NCI-H2196 (cell line): Measurements from ENCODE around the gene SENP1.
"Not testable (repeated sequence)": the region's sequence is repeated elsewhere in the genome, so short reads cannot be mapped to it uniquely, and the experiment has no call there.

Experiments used
- DNase-seq: peaks from one replicate; lab custom pipeline; 2025; ENCODE audit not compliant: unreplicated experiment; lab: John Stamatoyannopoulos, UW

The SENP1 gene

GRCh38 chr12:48105867-48106680, at the start of gene SENP1:
TSS of gene SENP1 (minus strand) at chr12:48106079. CDS start at chr12:48101472, 4,607 bp downstream.
- peak; percentile 92 for DNase-seq

DNA sequence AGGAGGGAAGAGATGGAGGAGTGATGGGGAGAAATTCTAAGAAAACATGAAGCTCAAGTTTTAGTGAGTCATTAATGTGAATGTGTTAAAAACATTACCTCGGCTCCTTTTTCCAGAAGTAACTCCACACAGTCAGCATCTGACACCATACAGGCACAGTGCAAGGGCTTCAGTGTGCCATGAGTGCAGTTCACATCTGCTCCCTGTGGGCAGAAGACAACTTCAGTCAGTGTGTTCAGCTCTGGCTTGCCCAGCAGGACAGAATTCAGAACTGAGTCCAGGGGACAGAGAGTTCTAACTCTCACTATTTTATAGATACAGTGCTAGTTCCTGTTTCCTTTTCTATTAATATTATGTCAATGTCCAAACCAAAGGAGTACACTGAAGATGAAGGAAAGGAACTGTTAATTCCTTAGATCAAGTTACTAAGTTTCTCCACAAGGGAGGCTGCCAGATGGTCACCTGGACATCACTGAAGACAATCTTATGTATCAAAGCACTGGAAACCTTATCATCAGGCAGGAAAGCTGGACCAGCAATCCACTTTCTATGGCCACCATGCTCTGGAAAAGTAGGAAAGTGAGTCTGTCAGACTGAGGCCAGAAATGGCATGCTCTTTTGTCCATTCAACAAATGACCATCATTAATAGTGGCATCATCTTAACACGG, 45.4 kb upstream of the SENP1 start:
- no peak for DNase-seq

- DNase-seq, result no peak
Observed at GRCh38 chr12:48145981-48146380, 40.1 kb upstream of the SENP1 start.

GRCh38 chr12:48143898-48144297, 38.0 kb upstream of the SENP1 start:
- DNase-seq, result no peak

DNA sequence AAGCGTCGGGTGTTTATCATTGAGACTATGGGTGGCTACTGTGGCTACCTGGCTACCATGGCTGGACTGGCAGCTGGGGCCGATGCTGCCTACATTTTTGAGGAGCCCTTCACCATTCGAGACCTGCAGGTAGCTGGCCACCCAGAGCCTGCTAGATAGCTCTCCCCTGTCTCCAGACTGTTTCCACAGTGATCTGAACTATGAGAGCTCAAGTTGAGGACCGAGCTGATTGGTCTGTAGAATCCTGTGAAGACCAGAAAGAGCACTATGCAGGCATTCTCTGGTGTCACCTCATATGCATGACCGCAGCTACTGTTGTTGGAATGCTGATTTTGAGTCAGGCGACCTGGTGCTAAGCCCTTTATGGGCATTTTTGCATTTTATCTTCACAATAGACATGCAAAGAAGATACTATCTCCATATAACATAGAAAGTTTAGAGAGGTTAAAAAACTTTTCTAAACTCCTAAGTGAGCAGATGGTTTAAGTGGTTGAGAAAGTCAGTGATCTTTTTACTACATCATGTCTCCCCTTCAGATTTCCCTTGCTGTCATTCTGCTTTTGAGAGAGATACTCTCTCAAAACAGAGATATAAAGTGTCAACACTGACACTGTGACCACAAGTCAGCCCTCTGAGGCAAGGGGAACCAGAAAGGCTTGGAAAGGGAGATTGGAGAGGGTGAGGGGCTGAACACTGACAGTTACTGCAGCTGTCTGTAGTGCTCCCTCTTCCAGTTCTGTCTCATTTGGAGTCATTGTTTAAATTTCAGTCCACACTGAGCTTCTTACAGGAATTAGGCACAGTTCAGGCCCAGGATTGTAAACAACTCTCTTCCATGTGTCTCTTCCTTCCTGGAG, 37.2 kb upstream of the SENP1 start:
- no peak for DNase-seq

DNA sequence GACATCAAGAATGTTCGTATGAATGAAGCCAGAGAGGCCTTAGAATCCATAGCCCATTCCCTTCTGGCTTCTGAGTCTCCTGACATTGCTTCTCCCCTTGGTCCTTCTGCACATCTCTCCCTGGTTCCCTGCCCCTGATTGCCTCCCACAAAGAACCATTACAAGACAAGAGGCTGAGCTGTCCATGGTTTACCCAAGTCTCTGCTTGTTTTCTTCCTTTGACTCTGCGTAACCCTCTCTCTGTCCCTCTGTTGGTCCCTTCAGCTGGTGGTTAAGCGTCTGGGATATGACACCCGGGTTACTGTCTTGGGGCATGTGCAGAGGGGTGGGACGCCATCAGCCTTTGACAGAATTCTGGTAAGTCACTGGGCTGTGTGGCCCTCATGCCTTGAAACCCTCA, 29.1 kb upstream of the SENP1 start:
- DNase-seq, result no peak

DNA sequence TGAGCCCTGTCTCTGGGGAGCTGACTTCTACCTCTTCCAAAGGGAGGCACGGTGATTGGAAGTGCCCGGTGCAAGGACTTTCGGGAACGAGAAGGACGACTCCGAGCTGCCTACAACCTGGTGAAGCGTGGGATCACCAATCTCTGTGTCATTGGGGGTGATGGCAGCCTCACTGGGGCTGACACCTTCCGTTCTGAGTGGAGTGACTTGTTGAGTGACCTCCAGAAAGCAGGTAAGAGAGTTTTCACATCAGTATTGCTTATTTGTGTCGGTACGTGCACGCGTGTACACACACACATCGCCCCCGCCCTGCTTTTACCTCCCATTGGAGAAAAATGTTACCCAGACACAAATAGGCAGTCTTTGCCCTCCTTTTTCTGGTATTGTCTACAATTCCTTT, 26.9 kb upstream of the SENP1 start:
- no peak for DNase-seq

DNA sequence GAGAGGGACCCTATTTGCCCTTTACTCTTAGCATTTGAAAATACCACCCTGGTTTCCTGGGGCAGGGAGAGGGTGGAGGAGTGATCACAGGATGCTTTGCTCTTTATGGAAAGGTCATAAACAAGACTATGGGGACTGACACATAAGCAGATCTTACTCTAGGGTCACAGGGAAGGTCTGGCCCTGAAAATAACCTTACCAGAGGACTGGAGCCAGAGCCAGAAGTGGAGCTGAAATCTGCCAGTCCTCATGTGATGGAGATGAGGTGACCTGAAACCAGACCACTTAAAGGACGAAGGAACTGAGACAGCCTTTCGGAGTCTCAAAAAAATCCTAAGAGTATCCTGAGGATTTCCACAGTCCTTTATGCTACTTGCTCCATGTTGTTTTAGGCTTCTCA, 25.6 kb upstream of the SENP1 start:
- DNase-seq, result no peak

GRCh38 chr12:48129376-48129775, 23.5 kb upstream of the SENP1 start:
- no peak for DNase-seq

GRCh38 chr12:48128800-48129199, 22.9 kb upstream of the SENP1 start:
- no peak for DNase-seq

GRCh38 chr12:48126953-48127630, 21.2 kb upstream of the SENP1 start:
- DNase-seq, result peak; percentile 24

DNA sequence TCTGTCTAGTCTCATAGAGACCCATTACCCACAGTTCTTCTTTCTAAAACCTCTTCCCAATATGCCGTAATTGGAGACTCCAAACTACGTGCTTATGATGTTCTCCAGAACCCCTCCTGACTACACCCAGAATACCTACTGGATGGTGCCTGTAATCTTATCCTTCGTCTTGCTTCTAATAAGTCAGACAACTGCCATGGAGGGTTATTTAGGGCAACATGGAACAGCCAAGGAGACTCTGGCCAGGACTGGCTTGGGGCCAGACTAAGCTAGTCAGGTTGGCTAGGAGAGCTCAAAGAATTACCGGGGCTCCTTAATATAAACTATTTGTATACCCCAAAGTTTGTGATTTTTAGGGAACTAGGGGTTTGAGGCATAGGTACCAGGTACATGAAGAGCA, 20.1 kb upstream of the SENP1 start:
- no peak for DNase-seq

- DNase-seq, result not testable (repeated sequence)
Observed at GRCh38 chr12:48125542-48125941, 19.7 kb upstream of the SENP1 start.

- DNase-seq, result no peak
Observed at GRCh38 chr12:48123169-48123568, 17.3 kb upstream of the SENP1 start.

- DNase-seq, result no peak
Observed at GRCh38 chr12:48122065-48122834, 16.4 kb upstream of the SENP1 start.

- no peak for DNase-seq
Observed at GRCh38 chr12:48121522-48121921, 15.6 kb upstream of the SENP1 start.

GRCh38 chr12:48119834-48120195, 13.9 kb upstream of the SENP1 start:
- DNase-seq, result no peak

- DNase-seq, result peak; percentile 79
Observed at GRCh38 chr12:48119078-48119833, 13.4 kb upstream of the SENP1 start, which contains the start of gene PFKM. TSS of gene PFKM (plus strand) at chr12:48119364. CDS start at chr12:48122775, 3,411 bp downstream.

DNA sequence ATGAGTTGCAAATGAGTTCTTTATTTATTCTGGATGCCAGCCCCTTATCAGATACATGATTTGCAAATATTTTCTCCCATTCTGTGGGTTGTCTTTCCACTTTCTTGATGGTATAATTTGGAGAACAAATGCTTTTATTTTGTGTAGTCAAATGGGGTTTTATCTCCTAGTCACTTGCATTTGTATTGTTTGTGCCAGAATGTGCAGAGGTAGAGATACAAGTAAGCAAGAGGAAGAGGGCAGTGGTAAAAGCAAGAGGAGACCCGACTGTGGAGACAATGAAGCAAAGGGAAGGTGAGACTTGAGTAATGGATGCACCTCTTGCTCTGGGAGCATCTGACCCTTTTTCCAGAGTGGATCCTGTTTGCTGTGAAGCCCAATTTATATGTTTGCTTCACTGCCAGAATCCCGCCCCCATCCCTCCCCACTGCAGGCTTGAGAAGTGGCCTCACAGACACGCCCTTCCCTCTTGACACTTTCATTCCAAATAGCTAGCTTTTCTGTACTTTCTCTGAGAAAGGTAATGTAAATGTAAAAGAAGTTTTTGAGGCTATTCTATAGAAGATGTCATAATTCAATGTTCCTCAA, 12.5 kb upstream of the SENP1 start:
- DNase-seq, result no peak
